Stimulated activated CD8-positive, alpha-beta memory T cell treated with anti-CD3 and anti-CD28 coated beads, Interleukin-7, amount 100 ng/mL, for 24 hours (primary cell): ENCODE measurements around the gene TSG101.

ENCODE experiments used
- DNase-seq: peaks from one replicate; pipeline ENCODE4 v3.0.0-alpha.2; 2020; ENCODE audit warnings: low read depth

The TSG101 gene

DNA sequence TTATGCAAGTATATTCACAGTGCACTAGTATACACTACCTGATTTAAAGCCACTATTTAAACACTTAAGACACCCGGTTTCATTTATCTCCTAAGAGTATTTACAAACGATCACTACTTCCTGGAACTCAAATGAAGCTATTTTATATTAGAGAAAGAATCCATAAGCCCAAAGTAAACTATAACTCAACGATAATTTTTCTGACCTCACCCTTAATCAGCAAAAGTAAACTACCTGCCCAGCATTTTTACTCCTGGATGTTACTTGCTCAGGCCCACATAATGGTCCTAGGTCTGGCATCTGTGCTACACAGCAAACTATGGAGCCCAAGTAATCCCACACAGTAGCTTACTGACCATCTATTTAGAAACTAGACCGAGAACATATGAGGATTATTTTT lies 33.4 kb downstream of the TSG101 start:
- no peak for DNase-seq

DNA sequence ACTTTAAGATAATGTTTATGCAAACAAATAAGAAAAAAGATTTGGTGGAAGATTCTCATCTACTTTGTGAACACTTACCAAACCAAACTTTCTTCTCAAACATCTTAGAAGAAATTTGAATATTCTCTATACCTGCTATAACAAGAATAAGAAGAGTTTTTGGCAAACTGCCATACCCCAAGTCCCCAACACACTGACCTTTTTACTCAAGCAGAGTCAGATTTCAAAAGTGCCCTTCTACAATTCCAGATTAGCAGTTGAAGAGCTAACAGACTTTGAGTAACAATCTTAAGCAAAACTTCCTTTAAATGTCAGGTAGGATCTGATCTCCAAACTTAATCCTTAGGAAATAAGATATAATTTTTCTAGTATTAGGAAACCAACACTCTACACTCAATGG lies 33.9 kb downstream of the TSG101 start:
- DNase-seq: no peak

DNA sequence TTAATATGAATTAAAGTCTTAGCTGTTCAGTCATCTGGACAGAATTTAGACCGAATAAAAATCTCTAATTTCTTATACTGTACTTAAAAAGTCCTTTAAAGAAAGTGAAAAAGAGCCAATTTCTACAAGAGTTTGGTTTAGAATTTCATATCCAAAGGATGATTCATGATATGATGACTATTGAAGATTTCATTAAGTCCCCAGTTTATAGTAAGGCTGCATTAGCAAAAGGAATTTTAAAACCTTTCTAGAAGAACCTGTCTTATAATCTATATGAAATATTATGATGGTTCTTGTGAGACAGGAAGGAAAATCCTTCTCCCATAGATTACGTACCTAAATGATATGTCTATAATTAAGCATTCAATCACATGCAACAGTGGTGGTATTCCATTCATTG lies 34.8 kb downstream of the TSG101 start:
- no peak for DNase-seq

DNA sequence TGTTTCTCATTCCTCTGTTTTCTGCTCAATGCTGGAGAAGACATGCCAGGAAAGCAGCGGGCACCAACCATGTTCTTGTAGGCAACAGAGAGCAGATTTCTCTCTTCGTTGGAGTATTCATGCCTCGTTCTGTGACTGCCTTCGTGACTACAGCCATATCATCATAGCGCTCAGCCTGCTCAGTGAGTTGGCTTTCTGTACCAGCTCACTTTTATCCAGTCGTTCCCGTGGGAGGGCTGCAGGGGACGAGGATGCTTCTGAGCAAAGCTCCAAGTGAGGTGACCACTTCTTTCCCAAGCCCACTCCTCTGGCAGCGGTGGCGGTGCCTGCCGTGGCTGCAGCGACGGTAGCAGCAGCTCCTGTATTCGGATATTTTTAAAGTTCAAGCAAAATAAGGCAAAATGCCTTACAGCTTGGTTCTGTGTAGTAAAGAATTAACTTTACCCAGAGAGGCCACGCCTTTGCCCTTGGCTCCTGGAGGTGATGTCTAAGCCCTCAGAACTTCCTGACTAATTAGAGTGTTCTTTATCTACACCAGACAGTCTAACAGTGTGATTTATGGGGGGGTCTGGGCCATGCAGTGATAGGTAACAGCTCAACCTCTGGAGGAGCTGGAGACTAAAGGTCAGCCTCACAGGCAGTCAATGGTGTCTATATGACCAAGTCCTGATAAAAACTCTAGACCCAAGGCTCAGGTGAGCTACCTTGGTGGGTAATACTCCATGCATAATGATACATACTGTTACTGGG lies 35.8 kb downstream of the TSG101 start:
- DNase-seq: no peak

DNA sequence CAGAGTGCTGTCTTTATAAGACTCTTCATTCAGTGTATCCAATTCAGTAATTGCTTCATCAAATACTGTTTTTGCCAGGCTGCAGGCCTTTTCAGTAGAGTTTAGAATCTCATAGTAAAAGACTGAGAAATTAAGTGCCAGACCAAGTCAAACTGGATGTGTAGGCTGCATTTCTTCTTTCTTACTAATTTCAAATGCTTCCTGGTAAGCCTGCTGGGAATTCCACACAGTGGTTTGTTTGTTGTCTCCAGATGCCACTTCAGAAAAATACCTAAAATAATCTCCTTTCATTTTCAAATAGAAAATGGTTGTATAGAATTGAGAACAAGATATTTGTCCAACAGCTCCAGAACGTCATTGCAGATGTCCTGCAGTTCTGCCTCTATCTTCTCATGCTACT lies 36.4 kb downstream of the TSG101 start:
- no peak for DNase-seq

DNA sequence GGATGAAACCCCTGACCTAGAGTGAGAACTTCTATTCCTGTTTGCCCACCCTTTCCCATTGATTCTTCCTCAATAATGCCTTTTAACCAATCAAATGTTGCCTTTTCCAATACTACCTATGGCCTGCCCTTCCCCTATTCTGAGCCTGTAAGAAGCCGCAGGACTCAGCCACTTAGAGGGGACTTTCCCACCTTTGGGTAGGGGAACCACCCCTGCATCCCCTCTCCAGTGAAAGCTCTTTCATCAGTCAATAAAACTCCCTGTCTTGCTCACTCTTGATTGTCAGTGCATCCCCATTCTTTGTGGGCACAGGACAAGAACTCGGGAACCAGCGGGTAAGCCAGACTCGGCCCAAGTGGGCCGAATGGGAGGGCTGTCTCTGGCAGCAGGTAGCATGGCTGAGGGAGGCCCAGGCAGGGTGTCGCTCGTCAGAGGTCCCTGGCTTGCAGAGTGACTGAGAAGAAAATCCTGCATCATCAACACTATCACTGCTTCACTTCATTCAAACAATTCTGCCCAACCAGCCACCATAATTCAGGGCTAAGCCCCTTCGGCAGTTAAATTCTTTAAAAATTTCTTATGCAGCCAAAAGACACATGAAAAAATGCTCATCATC lies 40.7 kb downstream of the TSG101 start:
- no peak for DNase-seq

DNA sequence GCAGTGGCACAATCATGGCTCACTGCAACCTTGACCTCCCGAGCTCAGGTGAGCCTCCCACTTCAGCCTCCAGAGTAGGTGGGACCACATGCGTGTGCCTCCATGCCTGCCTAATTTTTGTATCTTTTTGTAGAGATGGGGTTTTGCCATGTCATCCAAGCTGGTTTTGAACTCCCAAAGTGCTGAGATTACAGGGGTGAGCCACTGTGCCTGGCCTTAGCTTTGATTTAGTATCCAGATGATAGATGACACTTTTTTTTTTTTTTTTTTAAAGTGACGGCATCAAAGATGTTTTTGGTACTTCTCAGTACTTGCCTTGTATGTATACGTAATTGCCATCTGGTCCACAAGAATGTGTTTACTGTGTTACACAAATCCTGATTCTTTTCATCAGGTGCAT lies 47.7 kb downstream of the TSG101 start:
- DNase-seq: no peak

DNA sequence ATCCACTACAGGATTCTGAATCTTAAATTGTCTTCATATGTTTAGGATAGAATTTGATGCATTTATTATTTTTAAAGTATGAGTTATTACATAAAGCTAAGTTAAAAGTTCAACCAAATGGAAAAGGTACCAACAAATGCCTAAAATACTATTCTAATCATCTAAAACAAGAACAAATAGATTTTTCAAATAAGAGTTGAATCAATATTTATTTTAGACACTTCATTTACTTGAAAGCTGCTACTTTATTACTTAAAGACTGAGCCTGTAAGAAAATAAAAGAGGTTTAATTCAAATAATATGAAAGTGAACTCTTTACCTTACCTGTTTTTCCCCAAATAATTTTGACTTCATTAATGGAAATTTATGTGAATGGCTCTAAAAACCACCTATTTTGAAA lies 54.2 kb downstream of the TSG101 start:
- DNase-seq: no peak

DNA sequence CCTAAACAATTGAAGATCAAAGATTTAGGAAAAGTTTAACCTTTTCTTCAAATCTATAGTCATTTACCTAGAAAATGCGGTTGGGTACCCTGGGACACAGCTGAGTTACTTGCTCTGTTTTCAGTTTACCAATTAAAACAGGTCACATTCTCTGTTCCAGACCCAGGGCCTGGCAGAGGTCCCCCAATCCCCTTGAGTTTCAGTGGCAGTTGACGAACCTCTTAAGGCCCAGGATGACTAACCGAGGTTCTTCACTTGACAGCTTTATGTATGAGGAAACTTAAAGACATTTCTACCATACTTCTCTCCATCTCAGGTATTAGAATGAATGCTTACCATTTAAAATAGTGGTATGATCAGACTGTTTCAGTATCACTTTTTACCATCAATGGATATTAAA lies 54.7 kb downstream of the TSG101 start:
- DNase-seq: no peak

DNA sequence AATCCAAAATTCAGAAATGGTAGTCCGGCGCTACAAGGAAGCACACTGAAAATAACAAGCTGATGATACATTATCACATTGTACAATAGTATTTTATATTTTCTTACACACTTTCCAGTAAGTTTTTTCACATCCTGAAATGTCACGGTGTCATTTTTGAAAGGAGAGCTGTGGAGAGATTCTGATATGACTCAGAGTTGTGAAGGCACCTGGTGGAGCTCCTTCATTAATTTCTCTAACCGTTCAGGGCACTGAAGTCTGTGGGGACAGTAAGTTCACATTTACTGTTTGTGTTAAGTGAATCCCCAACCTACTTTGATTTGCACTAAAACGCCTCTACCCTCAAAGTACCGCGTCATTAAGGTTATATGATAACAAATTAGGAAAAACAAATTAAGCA lies 57.8 kb downstream of the TSG101 start:
- DNase-seq: no peak

DNA sequence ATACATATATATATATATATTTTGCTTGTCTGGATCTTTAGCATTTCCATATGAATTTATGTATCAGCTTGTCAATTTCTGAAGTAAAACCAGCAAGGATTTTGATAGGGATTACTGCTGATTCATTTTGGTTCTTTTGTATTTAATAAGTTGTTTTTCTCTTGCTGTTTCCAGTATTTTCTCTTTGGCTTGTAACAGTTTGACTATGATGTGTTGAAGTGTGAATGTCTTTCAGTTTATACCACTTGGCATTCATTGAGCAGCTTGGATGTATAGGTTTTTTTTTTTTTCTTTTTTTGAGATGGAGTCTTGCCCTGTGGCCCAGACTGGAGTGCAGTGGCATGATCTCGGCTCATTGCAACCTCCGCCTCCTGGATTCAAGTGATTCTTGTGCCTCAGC lies 58.7 kb downstream of the TSG101 start:
- DNase-seq: no peak

DNA sequence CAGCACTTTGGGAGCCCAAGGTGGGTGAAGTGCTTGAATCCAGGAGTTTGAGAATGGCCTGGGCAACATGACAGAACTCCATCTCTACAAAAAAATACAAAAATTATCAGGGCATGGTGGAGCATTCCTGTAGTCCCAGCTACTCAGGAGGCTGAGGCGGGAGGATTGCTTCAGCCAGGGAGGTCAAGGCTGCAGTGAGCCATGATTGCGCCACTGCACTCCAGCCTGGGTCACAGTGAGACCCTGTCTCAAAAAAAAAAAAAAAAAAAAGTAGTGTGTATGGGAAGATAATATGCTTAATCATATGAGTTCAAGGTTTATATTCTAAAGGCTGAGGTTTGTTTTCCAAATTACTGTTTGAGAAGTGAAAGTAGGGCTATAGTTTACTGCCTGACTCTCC lies 60.3 kb downstream of the TSG101 start:
- no peak for DNase-seq

DNA sequence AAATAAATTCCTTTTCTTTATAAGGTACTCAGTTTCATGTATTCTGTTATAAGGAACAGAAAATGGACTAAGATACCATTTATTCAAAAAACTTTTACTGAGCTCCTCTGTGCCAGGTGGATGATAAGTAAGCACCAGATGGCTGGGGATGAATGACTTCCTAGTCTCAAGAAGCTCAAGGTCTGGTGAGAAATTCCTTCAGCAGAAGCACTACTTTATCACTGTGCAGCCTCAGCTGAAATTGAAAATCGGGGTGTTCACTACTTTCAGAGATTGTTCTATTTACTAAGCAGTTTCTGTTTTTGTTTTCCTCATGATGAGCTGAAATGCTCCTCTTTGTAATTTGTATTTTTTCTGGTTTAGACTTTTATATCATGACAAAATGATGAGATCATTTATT lies 63.3 kb downstream of the TSG101 start:
- DNase-seq: no peak

DNA sequence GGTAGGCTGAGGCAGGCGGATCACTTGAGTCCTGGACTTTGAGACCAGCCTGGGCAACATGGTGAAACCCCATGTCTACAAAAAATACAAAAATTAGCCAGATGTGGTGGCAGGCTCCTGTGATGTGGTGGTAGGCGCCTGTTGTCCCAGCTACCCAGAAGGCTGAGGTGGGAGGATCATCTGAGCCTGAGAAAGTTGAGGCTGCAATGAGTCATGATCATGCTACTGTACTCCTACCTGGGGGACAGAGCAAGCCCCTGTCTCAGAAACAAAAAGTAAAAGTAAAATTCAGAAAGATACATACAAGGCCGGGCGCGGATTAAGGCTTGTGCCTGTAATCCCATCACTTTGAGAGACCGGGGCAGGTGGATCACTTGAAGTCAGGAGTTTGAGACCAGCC lies 64.8 kb downstream of the TSG101 start:
- no peak for DNase-seq

DNA sequence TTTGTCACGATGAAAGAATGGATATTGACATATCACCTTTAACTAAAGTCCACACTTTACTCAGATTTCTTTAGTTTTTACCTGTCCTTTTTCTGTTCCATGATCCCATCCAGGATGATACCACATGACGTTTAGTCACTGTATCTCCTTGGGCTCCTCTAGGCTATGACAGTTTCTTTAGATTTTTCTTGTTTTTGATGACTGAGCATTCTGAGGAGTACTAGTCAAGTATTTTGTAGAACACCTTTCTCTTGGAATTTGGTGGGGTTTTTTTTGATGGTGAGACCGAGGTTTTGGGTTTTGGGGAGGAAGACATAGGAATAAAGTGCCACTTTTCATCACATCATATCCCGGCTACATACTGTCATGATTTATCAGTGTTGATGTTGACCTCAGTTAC lies 67.1 kb downstream of the TSG101 start:
- no peak for DNase-seq

DNA sequence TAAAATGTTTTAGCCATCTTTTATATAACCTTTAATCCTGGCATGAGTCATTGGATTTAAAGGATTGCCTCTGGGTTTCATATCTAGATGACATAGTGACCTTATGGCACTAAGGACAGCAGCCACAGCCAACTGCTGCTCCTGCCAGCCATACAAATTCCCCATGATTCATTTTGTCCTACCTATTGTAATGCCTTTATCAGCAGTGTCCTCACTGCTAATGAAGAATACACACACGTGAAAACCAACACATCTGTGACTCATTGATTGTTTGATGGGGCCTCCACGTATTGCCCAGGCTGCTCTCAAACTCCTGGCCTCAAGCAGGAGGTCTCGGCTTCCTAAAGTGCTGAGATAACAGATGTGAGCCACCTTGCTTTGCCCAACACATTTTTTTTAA lies 69.3 kb downstream of the TSG101 start:
- DNase-seq: no peak

DNA sequence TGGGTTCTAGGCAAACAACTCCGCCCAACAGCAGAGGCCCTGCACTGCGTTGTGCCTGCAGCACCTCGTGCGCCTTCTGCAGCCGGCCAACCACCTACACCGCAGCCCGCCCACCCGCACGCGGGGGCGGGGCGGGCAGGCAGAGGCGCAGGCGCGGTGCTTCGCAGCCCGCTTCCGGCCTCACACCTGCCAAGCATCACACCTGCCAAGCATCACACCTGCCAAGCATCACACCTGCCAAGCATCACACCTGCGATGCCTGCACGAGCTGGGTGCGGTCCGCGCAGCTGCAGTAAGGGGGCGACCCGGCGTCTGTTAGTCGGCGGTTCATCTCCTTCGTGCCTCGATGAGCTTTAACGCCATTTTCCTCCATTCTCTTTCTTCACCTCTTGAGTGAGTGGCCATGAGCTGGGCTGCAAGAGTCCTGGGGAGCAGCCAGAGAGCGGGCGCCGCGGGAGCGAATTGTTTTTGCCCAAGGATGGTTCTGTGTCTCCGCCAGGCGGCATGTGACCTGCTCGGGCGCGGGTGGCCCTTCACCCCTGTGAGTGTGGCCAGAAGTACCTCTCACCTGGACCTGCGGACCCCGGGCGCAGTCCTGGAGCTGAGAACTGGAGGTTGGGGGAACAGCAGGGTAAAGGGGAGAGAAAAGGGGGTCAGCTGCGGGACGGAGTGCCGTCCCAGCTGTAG lies 70.9 kb downstream of the TSG101 start, which contains the start of gene LDHAL6A:
Gene LDHAL6A, plus strand, starts transcription at position 171 of the 687 bp plus-strand sequence. CDS start 825 bp downstream, outside the sequence.
- no peak for DNase-seq

DNA sequence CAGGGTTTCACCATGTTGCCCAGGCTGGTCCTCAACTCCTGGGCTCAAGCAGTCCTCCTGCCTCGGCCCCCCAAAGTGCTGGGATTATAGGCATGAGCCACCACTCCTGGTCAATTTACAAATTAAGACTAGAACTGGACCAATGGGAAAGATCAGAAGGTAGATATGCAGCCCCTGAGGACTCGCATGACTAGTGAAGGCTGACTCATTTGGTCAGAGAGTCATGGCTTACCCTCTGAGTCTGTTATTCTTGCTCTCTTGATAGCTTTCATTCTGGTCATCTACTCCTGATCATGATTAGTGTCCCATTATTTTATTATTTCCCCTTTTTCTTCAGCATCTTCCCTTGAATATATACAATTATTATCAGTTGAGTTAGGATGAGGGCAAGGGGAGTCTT lies 73.8 kb downstream of the TSG101 start:
- DNase-seq: no peak

DNA sequence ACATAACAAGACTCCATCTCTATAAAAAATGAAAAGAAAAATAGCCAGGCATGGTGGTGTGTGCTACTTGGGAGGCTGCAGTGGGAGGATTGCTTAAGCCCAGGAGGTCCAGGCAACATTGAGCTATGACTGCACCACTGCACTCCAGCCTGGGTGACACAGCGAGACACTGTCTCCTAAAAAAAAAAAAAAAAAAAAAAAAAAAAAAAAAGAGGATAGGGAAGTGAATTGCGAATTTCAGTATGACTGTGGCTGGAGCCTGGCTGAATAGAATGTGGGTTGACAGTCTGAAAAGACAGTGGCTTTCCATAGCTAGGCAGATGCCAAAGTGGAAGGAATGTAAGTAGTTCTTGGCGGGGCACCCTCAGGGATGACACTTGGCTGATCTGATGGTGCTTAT lies 77.5 kb downstream of the TSG101 start:
- DNase-seq: no peak

DNA sequence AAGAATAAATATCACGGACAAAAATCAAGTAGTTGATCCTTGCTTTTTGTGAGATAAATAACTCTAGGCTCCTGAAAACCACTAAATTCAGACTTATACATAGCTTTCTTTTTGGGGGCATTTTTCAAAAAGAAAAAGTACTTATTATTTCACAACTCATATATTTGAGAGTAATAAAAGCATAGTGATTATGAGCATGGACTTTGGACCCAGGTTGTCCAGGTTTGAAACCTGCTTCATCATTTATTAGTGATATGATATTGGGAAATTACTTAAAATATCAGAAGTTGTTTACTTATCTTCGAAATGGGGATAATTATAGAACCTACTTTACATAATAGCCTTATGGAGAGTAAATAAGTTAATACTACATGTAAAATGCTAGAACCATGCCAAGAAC lies 88.1 kb downstream of the TSG101 start:
- no peak for DNase-seq
